GM21447 (cell line): ENCODE measurements around the gene INKA1.

Source experiments
- ATAC-seq: cut with Tn5 transposase; IDR thresholded peaks from one replicate; pipeline ENCODE4 v1.9.1; 2021; ENCODE audit not compliant: unreplicated experiment

INKA1 gene

DNA sequence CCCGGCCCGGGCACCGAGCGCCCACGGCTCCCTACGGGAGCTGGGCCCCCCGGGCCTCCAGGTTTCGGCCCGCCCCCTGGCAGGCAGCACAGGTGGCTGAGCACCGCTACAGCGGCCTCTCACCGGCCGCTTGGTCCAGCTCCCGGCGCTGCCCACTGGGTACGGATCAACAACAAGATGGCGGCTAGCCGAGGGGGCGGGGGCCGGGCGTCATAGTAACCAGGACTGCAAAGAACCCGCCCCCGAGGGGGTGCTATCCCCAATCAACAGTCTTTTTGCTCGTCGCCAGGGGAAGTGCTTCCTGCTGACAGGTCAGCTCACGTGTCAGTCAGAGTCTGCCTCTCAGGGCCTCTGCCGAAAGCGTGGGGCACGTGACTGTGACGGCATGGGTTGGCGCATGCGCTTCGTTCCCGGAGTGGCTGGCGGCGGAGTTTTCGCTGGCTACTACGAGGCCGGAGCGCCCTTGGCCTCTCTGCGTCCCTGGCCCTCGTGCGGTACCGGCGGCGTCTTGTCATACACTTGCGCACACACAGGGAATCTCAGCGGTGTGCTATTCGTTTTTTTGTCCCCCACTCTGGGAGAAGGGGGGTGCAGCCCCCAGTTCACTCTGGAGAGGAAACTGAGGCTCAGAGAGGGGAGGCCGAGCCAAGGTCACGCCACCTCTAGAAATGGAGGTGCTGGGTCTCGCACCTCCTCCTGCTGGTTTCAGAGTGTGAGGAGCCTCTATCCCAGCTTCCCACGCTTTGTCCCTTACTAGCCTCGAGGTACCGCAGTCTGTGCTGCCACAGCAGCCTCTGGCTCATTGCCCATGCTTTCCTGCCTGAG is 16.5 kb upstream of the INKA1 start, which contains the start of gene IP6K1:
Gene IP6K1 (minus strand): TSS at position 186 of the 825 bp plus-strand sequence. CDS start 38,502 bp downstream, outside the sequence.
- ATAC-seq, result peak; percentile 99

DNA sequence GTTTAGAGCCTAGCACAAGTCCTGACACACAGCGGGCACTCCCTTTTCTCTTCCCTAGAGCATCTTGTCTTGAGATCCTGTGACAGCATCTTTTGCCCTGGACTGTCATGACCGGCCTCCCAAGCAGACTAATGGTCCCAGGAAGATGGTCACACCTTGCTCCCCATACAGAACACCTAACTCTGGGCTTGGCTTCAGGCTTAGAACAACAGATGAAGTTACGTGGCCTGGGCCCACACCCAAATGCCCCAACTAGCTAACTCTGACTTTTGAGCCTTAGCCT is 15.9 kb upstream of the INKA1 start:
- no peak for ATAC-seq

DNA sequence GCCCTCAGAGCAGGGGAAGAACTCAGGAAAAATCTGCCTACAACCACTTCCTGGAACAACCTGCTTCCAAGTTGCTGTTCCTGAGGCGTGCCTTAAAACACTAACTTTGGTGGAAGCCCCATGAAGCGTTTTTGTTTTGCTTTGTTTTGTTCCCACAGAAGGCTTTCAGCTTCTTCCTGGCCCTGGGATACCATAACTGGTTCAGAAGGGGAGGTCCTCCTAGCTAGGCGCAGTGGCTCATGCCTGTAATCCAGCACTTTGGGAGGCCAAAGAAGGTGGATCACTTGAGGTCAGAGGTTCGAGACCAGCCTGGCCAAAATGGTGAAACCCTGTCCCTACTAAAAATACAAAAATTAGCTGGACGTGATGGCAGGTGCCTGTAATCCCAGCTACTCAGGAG is 15.5 kb upstream of the INKA1 start:
- ATAC-seq, result no peak

DNA sequence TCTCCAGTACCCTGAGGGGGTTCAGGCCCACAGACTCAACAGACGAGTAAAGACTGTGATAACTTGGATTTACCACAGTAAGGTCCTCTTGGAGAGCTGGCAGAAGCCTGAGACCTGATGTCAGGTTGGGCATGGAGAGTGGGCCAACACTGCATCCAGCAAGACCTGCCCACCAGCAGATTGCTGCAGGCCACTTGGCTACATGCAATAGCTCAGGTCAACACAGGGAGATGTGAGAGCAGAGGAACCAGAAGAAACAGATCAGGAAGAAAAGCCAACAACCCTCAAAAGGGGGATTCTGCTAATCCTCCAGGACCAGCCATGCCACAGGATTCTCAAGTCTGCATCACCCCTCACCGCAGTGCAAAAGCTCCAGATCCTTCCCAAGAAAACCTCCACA is 15.0 kb upstream of the INKA1 start:
- no peak for ATAC-seq

DNA sequence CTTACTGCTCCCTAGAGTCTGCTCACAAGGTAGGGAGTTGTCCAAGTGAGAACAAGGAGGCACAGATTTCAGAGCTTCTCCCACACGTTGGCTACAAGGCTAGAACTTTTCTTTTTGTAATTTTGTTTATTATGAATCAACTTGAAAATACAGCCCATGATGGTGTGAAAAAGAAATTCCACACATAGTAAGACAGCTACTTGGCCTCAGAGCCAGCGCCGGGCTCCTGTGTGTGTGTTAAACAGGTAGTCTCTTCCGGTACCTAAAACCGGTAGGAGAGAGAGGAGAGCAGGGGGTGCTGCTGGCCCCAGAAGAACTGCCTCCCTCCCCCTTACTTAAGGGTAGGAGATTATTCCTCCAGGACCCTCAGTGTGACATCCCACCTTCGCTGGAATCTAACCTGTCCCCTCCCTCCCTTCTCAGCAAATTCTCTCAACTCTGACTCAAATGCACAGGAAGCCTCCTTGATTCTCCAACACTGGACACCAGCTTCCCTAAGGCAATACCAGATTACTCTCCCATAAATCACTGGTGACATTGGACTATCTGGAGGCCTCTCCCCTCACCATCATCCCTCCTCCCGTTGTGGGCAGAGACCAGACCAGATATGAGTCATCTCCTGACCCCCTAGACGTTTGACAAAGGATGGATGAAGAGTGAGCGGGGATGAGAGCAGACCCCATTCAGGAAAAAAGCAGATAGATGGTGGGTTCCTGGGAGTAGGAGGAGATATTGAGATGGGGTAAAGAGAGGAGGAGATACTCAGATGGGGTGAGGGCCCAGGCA is 12.2 kb upstream of the INKA1 start:
- no peak for ATAC-seq

DNA sequence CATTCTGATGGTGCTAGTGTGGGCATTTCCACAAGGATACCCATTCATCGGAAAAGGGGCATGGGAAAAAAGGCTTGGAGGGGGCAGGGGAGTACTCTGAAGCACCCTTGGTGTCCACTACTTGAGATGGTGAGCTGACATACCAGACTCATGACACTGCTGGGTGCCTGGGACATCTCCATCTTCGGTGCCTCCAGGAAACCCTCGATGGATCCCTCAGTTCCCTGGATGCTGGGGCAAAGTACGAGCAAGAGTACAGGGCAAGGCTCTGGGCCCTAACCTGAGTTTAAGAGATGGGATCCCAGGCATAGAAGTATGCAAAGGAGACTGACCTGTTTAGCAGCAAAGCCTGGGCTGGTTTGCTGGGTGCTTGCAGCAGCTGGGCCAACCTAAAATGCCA is 11.5 kb upstream of the INKA1 start:
- ATAC-seq, result no peak

DNA sequence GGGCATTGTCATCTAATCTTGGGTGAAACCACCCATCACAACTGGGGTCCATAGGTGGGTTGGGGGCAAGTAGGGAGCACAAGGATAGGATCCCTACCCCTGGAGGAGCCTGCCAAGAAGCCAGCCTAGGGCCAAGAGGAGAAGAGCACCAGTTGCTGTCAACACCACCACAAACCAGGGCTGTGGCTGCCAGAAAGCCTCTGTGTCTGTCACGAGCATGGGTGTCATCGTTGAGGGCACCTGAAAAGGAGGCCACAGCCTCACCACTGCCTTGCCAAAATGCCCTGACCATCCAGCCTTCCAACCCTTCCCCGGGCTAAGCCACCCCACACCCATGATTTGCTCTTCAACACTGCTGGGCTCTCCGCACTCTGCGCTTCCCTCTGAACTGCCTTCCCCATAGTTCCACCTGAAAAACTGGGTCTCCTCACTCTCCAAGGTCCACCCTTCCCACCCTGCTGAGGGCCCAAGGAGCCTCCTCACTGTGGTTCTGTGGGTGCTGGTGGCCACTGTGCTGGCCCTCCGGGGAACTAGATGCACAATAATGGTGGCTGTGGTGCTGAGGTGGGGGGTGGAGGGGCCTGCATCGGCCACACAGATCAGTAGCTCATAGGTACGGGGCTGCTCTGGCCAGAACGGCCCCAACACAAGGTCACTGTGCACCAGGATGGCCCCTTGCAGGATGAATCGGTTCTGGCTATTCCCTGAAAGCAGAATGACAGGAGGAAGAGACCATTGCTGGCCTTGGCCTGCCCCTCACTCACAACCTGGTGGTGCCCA is 10.5 kb upstream of the INKA1 start:
- no peak for ATAC-seq

DNA sequence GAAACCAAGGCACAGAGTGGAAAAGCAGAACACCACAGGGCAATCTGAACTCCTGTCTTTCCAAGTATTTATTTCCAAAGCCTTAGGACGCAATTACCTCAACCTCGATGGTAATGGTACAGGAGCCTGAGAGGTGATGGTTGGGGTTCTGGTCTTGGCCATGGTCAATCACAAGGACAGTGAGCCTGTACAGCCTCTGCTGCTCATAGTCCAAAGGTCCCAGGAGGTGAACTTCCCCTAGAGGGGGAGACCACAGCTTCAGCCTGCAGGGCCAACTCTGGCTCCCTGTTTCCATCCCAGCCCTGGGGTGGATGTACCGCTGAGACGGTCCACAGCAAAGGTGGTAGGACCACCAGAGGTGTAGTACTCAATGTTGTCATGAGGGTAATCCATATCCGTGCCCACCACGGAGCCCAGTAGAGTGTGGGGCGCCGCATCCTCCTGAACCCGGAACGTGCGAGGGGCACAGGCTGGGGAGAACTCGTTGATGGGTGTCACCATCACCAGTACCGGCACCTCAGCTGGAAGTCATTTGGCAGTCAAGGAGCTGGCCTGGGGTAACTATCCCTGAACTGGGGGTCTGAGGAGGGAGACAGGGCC is 9.5 kb upstream of the INKA1 start:
- no peak for ATAC-seq

DNA sequence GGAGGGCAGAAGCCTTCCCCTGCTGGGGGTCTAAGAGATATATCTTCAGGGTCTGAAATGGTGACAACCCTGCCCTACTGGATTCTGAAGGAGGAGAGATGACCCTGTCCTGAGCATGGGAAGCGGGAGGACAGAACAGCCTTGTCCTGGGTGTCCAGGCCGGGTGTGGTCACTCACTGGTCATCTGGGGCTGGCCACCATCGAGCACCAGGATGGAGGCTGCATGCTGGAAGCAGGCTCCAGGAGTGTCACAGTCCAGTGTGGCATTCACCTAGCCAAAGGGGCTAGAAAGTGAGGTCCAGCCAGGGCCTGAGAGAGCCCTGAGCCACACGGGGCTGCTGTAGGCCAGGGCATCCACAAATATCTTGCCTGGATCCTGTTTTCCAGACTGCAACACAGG is 8.6 kb upstream of the INKA1 start:
- ATAC-seq, result no peak

DNA sequence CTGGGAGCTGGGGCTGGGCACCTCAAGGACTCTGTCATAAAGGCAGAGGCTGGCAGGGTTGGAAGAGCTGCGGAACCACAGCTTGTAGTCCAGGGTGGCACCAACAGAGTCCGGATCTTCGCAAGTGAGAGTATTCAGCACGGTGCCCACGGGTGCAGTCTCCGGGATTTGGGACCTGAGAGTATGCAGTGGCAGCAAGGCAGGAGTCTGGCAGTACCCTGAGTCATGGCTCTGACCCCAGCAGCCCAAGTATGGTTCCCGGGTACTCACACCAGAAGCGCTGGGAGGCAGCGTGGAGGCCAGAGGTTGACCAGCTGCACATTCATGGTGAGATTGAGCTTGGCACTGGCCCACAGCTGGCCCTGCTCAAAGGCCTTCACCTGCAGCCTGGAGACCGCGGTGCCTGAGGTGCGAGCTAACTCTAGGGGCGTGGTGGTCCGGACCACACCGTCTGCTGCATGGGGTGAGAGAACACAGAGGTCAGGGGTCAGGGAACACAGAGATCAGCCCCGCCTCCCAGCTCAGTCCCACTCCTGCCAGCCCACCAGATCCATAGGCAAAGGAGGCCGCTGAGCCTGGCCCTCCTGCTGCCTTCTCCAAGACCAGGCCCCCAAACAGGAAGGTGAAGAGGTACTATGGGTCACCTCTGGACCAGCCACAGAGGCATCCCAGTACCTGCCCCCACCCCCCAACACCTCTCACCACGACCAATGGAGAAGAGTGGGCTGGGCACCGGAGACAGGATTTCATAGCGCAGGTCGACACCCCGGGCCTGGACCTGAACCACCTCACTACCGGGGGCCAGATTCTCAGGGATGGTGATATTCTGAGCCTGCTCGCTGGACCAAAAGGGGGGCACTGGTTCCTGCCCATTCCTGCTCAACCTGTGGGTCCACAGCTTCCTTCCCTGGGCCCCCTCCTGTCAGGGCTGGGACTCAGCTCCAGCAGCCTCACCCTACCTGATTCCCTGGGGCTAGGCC is 7.8 kb upstream of the INKA1 start:
- ATAC-seq, result no peak

DNA sequence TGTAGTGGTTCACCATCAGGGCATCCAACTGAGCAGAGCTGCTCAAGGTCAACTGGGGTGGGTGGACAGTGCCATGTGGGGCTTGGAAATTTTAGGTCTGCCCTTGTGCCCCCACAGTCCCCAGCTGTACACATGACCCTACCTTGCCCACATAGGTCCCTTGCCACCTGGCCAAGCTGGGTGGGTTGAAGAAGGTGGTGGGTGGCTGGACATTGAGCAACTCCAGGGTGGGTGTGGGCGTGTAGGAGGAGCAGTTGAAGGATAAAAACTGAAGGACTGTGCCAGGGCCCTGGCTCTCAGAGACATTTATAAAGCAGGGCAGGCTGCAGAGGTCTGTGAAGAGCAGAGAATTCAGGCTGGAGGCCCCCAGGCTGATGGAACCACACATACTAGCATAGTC is 4.0 kb upstream of the INKA1 start:
- ATAC-seq, result no peak

DNA sequence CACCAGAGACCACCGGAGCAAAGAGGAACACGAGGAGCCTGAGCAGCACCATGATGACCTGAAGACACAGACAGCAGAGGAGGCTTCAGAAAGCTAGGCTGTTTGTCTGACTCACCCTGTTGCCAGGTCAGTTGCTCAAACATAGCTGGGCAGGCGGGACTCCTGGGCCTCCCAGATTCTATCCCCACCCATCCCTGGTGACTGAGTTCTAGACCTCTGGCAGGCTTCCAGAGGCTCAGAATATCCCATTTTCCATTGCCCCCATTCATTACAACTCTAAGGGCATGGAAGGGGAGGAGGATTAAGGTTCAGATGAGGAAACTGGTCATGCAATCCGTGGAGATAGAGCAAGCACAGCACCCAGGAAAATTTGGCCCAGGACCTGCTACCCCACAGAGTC is 3.3 kb upstream of the INKA1 start, which contains the start of gene CDHR4:
Gene CDHR4 (minus strand): TSS at position 113 of the 400 bp plus-strand sequence. CDS start 61 bp downstream, at position 52.
- ATAC-seq, result no peak

DNA sequence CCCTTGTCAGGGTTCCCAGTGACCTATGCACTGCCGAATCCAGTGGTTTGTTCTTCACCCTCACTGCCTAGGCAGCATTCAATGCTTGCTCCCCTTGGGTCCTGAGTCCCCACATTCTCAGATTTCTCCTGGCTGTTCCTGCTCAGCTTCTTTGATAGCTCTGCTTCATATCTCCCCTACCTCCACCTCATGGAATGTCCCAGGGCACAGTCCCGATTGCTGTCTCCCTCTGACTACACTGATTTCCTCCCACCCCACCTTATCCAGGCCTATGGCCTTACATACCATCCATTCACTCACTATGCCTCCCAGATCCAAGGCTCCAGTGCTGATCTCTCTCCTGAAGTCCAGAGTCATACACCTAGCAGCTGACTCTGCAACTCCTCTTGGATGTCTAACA is 1.9 kb upstream of the INKA1 start:
- ATAC-seq, result no peak

DNA sequence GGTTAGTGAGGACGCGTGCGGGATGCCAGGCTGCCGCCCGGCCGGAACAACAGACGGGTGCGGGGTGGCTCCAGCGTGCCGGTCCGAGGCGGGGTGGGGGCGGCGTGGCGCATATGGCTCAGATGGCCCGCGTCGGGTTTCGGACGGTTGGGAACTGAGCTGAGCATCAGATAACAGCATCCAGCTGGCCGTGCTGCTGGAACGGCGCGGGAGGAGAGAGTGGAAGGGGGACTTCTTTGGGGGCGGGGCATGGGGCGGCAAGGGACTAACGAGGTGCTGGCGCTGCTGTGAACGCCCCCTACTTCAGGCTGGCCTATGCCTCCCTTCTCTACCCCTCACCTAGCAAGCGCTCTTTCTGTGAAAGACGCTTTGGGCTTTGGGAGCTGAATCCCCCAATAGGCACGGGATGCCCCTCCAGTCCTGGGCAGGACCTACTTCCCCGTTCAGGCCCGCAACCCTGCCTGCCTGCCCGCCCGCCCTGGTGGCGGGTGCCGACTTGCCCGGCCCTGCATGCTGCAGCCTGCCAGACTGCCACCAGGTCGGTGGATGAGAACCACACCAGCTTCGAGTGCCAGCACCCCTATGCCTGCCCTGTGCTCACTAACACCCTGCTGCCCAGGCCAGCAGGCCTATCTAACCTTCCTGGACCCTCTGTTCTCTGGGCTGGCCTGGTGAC is 542 bp downstream of the INKA1 start:
- peak; percentile 4 for ATAC-seq

DNA sequence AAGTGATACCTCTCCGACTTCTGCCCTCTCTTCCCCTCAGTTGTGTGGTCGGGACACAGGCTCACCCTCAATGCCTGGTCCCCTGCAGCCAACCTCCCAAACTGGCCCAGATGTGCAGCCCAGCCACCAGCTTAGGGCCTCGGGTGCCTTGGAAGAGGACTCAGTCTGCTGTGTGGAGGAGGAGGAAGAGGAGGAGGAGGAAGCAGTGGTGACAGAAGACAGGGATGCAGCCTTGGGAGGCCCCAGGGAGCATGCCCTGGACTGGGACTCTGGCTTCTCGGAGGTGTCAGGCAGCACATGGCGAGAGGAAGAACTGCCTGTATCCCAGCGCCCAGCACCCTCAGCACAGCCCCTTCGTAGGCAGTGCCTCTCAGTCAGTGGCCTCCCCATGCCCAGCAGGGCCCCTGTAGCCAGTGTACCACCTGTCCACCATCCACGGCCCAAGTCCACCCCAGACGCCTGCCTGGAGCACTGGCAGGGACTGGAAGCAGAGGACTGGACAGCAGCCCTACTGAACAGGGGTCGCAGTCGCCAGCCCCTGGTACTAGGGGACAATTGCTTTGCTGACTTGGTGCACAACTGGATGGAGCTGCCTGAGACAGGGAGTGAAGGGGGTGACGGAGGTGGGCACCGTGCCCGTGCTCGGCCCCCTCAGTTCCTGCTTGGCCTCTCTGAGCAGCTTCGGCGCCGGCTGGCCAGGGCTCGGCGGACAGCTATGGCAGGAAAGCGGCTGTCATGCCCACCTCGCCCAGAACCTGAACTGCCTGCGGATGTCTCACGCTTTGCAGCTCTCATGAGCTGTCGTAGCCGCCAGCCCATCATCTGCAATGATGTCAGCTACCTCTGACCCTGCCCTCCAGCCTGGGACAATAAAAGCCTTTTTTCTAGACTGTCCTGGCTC is 1.3 kb downstream of the INKA1 start:
- ATAC-seq, result no peak

DNA sequence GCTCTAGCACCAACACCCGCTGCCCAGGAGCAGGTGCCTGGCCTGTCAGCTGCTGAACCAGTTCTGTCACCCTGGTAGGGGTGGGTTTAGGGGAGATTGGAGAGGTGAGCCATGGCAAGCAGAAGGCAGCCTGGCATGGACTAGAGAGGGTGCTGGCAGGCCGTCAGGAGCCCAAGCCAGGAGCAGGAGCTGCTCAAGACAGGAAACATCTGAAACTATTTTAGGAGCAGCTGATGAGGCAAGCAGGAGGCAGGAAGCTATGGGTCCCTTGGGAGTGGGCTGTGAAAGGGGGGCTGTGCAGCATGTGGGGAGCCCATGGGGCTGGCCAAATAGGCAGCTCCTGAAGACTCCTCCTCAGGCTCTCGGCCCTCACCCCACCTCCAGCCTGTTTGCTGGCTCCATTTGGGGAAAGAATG is 2.3 kb downstream of the INKA1 start:
- no peak for ATAC-seq

DNA sequence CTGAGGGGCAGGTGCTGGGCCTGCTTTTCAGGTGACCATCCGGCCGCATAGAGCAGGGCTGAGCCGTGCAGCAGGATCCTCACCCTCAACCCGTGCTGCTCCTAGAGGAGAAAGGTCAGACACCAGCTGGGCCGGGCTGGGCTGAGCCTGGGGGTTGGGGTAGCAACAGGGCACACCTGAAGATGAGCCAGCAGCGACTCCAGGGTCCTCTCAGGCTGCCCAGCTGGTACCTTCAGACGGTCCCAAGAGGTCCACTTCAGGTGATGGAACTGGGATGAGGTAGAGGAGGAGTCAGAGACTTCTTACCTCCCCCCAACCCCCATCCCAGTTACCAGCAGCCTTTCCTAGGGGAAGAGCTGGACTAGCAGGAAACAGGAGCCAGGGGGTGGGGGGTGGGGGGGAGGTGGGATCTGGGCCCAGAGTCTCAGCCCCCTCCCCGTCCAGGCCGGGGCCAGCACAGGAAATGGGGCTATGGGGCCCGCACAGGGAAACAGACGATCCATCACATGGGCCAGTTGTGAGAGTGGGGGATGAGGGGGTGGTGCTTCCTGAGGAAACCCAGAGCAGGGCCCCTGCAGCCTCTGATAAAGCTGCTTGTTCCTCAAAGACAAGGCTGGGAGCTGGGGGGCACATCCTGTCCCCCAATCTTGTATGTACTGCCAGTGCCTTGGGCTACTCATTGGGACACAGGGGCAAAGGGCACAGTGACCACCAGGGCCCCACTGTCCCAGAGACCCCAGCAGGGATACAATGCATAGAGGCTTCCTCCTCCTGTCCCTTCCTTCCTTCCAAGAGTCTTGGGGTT is 3.0 kb downstream of the INKA1 start:
- no peak for ATAC-seq

DNA sequence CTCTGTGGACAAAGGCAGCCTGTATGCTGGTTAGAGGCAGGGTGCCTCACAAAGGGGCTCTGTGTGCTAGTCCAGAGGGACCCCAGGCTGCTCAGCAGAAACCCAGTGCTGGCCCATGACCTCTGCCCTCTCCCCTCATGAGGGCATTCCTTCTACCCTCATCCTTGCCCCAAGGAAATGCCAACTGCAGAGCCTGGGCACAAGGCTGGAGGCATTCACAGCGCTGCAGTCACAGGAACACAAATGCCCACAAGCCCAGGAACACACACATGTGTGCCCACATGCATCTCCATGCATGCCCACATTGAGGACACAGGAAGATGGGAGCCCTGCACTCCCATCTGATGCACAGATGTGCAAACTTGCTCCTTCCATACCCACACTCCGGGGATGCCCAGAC is 3.8 kb downstream of the INKA1 start:
- no peak for ATAC-seq
